Stimulated activated CD4-positive, alpha-beta T cell treated with anti-CD3 and anti-CD28 coated beads, Interleukin-2, amount 100 ng/mL, for 4 hours (primary cell): ENCODE results near the gene C1QTNF1.
"Not testable (repeated sequence)": the region's sequence is repeated elsewhere in the genome, so short reads cannot be mapped to it uniquely, and the experiment has no call there.

Experiments used
- DNase-seq: peaks from one replicate; pipeline ENCODE4 v3.0.0-alpha.2; 2020; ENCODE audit warnings: low read depth

C1QTNF1 gene

GRCh38 chr17:79024901-79025737 is 1.1 kb downstream of the C1QTNF1 start:
- no peak for DNase-seq

- no peak for DNase-seq
Observed at GRCh38 chr17:79026376-79027273, 2.7 kb downstream of the C1QTNF1 start.

- DNase-seq = no peak
Observed at GRCh38 chr17:79027274-79027924, 3.4 kb downstream of the C1QTNF1 start.

GRCh38 chr17:79027925-79028491 is 4.0 kb downstream of the C1QTNF1 start:
- DNase-seq = no peak

GRCh38 chr17:79028496-79029326 is 4.7 kb downstream of the C1QTNF1 start:
- DNase-seq = no peak

- DNase-seq = no peak
Observed at GRCh38 chr17:79029327-79030009, 5.5 kb downstream of the C1QTNF1 start.

GRCh38 chr17:79030636-79031035 is 6.7 kb downstream of the C1QTNF1 start:
- DNase-seq = not testable (repeated sequence)

- DNase-seq = no peak
Observed at GRCh38 chr17:79031996-79032875, 8.3 kb downstream of the C1QTNF1 start.

- no peak for DNase-seq
Observed at GRCh38 chr17:79033046-79033616, 9.2 kb downstream of the C1QTNF1 start.

GRCh38 chr17:79033741-79034501 is 10.0 kb downstream of the C1QTNF1 start:
- DNase-seq = no peak

GRCh38 chr17:79034931-79035485 is 11.0 kb downstream of the C1QTNF1 start:
- no peak for DNase-seq

GRCh38 chr17:79035686-79036085 is 11.7 kb downstream of the C1QTNF1 start:
- DNase-seq = no peak

GRCh38 chr17:79036181-79036580 is 12.2 kb downstream of the C1QTNF1 start:
- DNase-seq = no peak

GRCh38 chr17:79036596-79036995 is 12.6 kb downstream of the C1QTNF1 start:
- DNase-seq = no peak

GRCh38 chr17:79038545-79039135 is 14.7 kb downstream of the C1QTNF1 start:
- no peak for DNase-seq

GRCh38 chr17:79039171-79039570 is 15.2 kb downstream of the C1QTNF1 start:
- DNase-seq = no peak

GRCh38 chr17:79039886-79040285 is 15.9 kb downstream of the C1QTNF1 start:
- DNase-seq = no peak
